GM21717 (cell line): Measurements from ENCODE around the gene BRINP2.

Source experiments
- ATAC-seq: cut with Tn5 transposase; IDR thresholded peaks from one replicate; pipeline ENCODE4 v1.9.1; 2021; ENCODE audit warnings: mild to moderate bottlenecking, moderate library complexity; ENCODE audit not compliant: unreplicated experiment

Gene BRINP2

DNA sequence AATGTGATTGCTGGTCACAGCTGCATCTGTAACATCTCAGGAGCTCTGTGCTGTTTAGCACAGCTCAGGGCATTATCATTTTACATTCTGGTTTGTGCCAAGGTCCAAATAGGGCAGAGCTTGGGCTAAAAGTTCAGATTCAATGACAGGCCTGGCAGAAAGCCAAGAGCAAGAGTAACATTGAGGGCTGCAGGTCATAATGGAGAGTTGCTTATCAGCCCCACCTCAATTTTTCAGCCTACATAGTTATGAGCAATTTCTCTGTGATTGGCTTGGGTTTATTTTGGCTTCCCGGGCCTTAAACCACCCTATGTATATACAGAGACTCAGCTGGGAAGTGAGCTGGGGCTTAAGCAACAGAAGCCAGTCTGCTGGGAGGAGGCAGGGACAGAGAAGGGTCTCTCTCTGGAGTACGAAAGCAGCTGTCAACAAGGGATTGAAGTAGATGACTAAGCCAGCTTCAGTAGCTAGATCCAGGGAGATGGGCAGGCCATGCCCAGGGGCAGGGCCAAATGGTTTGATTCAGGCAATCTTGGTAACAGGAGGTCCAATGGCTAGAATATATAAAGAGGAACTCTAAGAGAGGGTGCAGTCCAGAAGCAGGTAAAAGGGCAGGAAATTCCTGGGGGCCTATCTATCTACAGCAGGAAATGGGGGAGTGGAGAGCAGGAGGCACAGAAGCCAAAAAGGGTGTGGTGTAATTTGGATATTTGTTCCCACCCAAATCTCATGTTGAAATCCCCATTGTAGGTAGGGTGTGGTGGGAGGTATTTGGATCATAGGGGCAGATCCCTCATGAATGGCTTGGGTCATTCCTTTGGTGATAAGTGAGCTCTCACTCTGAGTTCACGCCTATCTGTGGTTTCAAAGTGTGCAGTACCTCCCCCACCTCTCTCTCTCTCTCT is 49.0 kb downstream of the BRINP2 start:
- no peak for ATAC-seq

- no peak for ATAC-seq
Observed at GRCh38 chr1:177223359-177223758, 52.6 kb downstream of the BRINP2 start.

GRCh38 chr1:177227978-177228692 is 57.4 kb downstream of the BRINP2 start:
- ATAC-seq: no peak

GRCh38 chr1:177228693-177229065 is 57.9 kb downstream of the BRINP2 start:
- no peak for ATAC-seq

DNA sequence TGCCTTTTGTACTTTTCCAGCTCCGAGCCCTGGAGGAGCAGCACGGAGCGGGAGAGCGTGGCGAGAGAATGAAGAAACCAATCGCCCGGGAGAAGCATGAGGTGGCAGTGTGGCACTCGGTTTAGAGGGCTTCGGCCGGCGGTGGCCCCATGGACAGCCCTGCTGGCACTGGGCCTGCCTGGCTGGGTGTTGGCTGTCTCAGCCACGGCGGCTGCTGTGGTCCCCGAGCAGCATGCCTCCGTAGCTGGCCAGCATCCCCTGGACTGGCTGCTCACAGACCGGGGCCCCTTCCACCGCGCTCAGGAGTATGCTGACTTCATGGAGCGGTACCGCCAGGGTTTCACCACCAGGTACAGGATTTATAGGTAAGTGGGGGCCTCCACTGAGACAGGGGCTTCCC is 59.0 kb downstream of the BRINP2 start:
- ATAC-seq: no peak

GRCh38 chr1:177230228-177231016 is 59.7 kb downstream of the BRINP2 start:
- ATAC-seq: no peak

DNA sequence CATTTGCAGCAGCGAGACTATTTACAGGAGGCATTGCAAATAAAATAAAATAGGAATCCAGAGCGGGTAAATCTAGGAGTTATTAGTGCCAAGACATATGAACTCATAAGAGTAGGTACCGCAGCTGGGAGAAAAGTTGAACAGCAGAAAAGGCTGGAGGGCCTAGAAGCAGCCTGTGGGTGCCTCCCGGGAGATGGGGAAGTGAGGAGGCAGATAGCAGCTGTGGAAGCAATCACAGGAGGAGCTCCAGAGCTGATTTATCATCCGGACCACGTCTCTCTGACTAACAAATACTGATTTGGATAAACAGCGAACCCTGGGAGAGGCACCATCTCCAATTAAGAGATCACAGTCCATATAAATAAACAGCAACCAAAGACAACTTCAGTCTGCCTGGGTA is 64.6 kb downstream of the BRINP2 start:
- ATAC-seq: no peak

DNA sequence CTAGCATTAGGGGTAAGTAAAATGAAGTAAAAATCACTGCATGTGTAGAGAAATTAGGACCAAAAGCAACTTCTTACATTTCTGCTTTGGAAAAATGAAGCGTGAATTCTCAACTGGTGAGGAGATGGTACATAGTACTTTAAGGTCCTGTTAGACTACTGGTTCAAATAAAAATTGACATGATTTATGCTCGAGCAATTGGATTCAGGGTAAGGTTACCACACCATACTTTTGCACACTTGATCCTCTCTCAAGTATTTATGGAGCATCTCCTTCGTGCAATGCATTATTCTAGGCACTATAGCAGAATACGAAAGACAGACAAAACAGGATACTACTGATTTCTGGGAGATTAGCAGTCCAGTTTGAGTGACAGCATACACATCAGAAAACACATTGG is 66.2 kb downstream of the BRINP2 start:
- no peak for ATAC-seq

DNA sequence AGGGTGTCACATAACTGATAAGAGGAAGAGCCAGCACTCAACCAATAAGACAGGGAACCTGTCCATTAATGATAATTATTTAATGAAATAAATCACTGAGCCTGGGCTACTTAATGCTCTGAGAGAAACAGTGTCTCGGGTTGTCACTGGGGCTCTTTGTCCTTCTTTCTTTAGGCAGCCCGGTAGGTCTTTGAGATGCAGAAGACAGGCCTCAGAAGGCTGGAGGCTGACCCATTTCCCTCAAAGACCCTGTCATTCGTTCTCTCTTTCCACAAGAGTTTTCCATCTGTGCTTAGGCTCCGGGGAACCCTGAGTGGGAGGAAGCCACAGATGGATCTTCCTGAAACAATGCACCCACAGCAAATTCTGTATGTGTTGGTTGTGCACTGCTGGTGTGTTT is 68.2 kb downstream of the BRINP2 start:
- ATAC-seq: no peak

DNA sequence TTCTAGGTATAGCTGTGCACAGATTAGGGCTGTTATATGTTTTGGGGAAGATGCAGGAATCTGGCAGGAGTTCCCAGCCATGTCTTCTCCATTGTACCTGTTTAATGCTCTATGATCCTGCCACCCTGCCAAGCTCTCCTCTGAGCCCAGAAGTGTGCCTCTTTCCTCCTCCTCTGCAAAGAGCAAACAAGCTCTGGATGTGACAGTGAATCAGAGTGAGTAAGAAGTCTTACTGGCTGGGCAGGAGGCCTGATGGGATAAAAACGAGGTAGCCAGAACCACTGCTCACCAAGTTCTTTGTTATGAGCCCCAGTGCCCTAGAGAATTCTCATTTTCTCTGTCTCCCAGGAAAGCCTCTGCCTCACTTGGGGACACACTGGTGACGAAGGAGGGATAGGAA is 69.0 kb downstream of the BRINP2 start:
- no peak for ATAC-seq

GRCh38 chr1:177243773-177244172 is 73.0 kb downstream of the BRINP2 start:
- ATAC-seq: no peak

DNA sequence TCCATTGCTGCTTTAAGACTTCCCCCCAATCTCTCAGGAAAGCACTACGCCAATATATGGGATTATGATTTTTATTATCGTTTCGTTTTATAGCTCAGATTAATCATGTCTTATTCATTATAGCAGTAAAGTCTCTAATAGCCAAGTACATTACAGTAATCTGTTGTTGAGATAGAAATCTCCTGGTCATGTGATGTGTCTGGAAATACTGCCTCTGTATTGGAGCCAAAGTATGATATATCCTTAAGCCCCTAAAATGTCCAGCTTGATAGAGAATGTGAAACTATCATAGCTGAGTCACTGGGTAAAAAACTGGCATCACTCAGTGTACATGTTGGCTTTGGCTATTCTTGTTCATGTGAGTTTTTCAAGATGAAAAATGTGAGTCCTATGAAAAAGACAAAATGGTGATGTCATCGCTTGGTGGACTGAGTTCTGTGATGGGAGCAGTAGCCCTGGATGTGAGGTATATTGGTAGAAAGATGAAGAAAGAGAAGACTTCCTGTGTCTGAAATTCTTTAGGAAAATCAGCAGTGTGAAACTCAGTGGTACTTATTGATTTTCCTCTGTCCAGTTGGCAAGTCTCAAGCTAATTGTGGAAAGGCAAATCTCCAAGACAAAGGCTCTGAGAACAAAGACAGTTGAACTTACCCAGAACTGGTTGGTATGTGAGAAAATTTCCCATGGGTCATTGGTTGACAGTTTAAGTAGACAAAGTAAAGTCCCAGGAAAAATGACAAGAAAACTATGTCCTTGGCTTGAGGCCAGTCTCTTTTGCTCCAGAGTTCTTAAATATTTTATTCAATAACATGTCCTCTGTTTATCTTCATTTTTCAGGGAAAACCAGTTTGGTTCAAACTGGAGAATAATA is 76.2 kb downstream of the BRINP2 start:
- no peak for ATAC-seq

GRCh38 chr1:177247623-177248176 is 76.9 kb downstream of the BRINP2 start:
- ATAC-seq: no peak

DNA sequence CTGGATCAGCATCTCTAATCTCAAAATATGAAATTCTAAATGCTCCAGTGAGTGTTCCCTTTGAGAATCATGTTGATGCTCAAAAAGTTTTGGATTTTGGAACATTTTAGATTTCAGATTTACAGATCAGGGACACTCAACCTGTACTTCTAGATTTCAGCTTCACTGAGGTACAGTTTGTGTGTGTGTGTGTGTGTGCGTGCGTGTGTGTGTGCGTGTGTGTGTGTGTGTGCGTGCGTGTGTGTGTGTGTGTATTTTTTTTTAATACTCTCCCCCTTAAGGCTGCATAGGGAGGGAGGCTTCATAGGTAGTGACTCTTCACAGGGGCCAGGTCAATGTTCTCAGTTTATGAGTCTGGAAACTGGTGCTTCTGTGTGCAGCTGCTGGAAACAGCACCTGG is 77.5 kb downstream of the BRINP2 start:
- no peak for ATAC-seq

- ATAC-seq: no peak
Observed at GRCh38 chr1:177249231-177249630, 78.5 kb downstream of the BRINP2 start.

GRCh38 chr1:177252877-177253276 is 82.1 kb downstream of the BRINP2 start:
- no peak for ATAC-seq

GRCh38 chr1:177255411-177255810 is 84.7 kb downstream of the BRINP2 start:
- ATAC-seq: no peak

DNA sequence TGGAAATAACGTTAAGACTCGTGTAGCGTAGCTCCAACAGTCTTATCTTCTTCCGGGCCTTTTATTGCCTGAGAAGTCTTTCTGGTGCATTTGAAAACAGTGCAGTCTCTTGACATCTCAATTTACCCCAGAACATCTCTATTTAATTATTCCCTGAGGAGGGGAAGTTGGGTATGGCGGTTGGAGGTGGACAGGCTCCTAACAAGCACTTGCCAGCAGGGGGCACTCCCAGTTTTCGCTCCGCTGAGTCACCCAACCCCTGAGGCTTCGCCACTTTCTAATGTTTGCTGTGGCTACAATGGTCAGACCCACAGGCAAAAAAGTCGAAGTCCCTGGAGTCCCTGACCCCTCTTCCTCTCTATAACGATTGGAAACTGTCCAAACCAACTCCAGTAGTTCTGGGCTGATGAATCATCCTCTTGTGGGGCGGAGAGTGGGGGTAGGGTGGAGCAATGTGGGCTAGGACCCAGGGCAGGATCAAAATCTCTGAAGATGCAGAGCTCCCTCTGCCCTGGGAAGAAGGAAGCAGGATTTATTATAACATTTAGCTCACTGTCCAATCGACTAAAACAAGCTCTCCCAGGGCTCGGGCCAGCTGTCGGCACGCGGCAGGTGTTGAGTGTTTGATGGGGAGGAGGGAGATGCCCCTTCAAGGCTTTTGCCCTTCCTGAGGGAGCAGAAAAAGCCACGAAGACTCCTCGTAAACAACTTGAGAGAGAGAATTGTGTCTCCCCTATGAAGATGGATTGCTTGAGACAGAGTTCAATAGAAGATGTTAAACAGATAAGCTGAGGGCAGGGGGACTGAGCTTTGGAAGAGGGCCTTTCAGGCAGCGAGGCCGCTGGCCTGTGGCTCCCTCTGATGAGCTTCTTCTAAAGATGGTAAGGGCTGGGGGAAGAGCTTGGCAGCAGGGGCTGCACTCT is 85.7 kb downstream of the BRINP2 start:
- ATAC-seq: no peak

- ATAC-seq: no peak
Observed at GRCh38 chr1:177257128-177257527, 86.4 kb downstream of the BRINP2 start.
